Mesodermal cell (in vitro differentiated cells): Measurements from ENCODE around the gene SLC30A10.

Experiments
- H3K27ac ChIP-seq: 2 replicates; pipeline ENCODE4 v1.7.0; 2013; ENCODE audit warnings: mild to moderate bottlenecking, low read depth, low read length, moderate library complexity; ENCODE audit not compliant: severe bottlenecking
- H3K36me3 ChIP-seq: 2 replicates; pipeline ENCODE4 v1.7.1; 2013; ENCODE audit warnings: mild to moderate bottlenecking, low read length, moderate library complexity; ENCODE audit not compliant: control insufficient read depth, insufficient read depth
- H3K4me1 ChIP-seq: one replicate; pipeline ENCODE4 v1.7.1; 2013; ENCODE audit warnings: mild to moderate bottlenecking, low read length; ENCODE audit not compliant: insufficient read depth, control insufficient read depth, poor library complexity, severe bottlenecking
- H3K4me3 ChIP-seq: 2 replicates; pipeline ENCODE4 v1.7.0; 2013; ENCODE audit warnings: low read length, control low read depth, mild to moderate bottlenecking; ENCODE audit not compliant: insufficient read depth, poor library complexity, severe bottlenecking; ENCODE audit errors: extremely low read depth
- H3K9me3 ChIP-seq: 2 replicates; pipeline ENCODE4 v1.7.1; 2013; ENCODE audit warnings: mild to moderate bottlenecking, low read length, moderate library complexity; ENCODE audit not compliant: control insufficient read depth
- WGBS, 2 experiments: methylation state at CpG; one replicate each; pipeline ENCODE4 v1.1.5; 2013; ENCODE audit warnings: missing lambda C conversion rate in 2 of 2; ENCODE audit not compliant: insufficient coverage in 2 of 2; 5-methylcytosine and 5-hydroxymethylcytosine counted together

SLC30A10 gene

DNA sequence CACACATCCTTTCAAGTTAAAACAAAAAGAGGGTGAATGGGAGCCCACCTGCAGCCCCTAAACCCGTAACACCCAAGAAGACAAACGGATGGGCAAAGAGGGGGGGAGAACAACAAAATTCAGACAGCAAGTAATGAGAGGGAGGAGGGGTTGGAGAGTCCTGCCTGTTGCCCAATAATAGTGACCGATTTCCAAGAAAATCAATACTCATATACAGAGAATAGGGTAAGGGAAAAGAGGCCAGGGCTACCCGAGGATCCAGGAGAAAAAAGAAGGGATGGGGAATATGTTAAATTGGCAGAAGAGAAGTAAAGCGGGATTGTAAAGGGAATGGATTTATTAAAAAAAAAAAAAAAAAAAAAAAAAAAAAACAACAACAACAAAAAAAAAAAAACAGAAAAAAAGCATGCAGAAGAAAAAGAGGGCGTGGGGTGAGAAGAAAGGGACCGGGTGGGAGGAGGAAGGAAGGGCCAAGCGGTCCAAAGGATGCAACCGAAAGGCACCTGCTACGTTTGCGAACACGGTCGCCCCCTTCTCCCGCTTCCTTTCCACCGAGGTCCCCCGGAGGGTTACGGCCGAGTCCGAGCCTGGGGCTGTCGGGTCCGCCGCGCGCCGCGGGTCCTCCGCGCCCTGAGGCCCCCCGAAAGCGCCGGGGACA is 930 bp downstream of the SLC30A10 start:
- peaks cover 4% of the 10 kb centered on the region for H3K4me1 ChIP-seq
- no peaks in the 10 kb centered on the region for H3K9me3 ChIP-seq
- WGBS, 2 experiments = 1 to 3% methylated on average over 21 to 23 of the region's 31 CpGs
- H3K4me3 ChIP-seq = peak overlapping the region; percentile 31
- no peaks in the 10 kb centered on the region for H3K36me3 ChIP-seq
- H3K27ac ChIP-seq = no peak overlapping the region

DNA sequence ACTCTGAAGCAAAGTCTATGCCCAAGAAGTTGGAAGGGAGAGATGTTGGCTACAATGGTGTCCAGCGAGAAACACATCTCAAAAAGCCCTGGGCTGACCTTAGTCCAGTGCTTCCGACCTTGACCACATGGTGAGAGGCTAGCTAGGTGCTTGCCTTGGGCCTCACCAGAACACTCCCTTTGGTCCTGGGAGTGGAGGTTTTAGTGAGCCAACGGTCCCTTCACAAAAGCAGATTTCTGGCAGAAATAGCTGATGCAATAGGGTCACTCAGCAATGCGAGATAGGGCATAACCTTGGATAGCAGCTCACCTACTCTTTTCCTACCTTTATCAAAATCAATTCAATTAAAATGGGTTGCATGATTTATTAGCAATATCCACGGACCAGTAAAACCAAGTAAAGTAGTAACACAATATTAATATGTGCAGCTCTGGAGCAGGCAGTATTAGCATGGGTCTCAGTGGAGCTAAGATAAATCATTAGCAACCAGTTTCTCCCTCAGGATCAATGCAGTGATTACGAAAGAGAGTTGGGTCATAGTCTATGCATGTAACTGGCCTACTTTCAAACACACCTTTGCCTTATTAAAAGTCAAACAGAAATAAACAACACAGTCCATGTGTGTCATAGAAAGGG is 1.9 kb downstream of the SLC30A10 start:
- Histone ChIP-seq H3K27ac (no peak overlapping the region), H3K4me1 (peaks cover 4% of the 10 kb centered on the region), H3K4me3 (no peak overlapping the region), H3K36me3 (no peaks in the 10 kb centered on the region), H3K9me3 (no peaks in the 10 kb centered on the region)
- WGBS, 2 experiments = 81 to 82% methylated on average over 3 to 4 of the region's 6 CpGs

DNA sequence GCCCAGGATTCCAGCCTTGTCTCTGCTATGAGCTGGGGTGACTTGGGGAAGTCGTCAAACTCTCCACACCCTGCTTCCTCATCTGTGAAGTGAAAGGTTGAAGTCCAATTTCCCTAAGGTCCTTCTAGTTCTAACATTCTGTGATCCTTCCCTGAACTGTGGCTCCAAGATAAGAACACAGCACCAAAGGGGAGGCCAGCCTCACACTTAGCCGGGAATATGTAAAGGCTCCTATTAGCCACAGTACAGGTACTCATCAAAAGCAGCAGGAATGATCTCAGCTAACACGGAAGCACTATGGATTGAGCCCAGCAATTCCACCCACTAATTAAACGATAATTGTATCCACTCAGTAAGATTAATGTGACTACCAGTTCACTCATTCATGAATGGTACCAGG is 4.0 kb downstream of the SLC30A10 start:
- Histone ChIP-seq H3K36me3 (no peaks in the 10 kb centered on the region), H3K4me3 (no peak overlapping the region), H3K27ac (no peak overlapping the region), H3K4me1 (peaks cover 4% of the 10 kb centered on the region), H3K9me3 (no peaks in the 10 kb centered on the region)
- 85% methylated on average over 2 to 4 of the region's 4 CpGs for whole genome bisulfite sequencing, 2 experiments

DNA sequence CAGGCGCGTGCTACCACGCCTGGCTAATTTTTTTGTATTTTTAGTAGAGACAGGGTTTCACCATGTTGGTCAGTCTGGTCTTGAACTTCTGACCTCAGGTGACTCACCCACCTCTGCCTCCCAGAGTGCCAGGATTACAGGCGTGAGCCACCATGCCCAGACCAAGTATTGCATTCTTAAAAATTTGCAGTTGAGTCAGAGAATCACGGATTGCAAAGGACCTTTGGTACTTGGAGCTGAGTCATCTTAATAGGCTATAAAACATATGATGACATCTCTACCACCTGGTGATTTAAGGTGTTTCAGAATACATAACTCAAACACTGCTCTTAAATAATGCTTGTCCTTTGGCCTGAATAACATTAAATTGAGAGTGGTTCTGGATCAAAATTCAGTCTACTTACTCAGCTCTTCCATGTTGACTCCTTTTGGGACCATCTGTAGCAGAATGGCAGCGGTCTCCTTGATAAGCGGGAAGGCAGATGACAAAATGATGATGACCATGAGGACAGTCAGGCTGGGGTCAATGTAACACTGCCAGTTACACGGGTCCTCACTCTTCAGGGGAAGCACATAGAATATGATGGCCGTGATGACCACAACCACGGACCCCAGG is 10.4 kb downstream of the SLC30A10 start:
- no peak overlapping the region for H3K27ac ChIP-seq
- H3K4me3 ChIP-seq = no peak overlapping the region
- H3K4me1 ChIP-seq = no peaks in the 10 kb centered on the region
- no peaks in the 10 kb centered on the region for H3K9me3 ChIP-seq
- 87 to 95% methylated on average over 6 of the region's 10 CpGs for WGBS, 2 experiments
- no peaks in the 10 kb centered on the region for H3K36me3 ChIP-seq

- H3K4me1 ChIP-seq = no peaks in the 10 kb centered on the region
- H3K9me3 ChIP-seq = no peaks in the 10 kb centered on the region
- H3K36me3 ChIP-seq = no peaks in the 10 kb centered on the region
- no peak overlapping the region for H3K4me3 ChIP-seq
- 100% methylated on average over 1 of the region's 1 CpG; no CpG with 5 or more reads in 1 of the 2 experiments for WGBS, 2 experiments
- no peak overlapping the region for H3K27ac ChIP-seq
These were observed 11.1 kb downstream of the SLC30A10 start for GRCh38 chr1:219917281-219917680.

DNA sequence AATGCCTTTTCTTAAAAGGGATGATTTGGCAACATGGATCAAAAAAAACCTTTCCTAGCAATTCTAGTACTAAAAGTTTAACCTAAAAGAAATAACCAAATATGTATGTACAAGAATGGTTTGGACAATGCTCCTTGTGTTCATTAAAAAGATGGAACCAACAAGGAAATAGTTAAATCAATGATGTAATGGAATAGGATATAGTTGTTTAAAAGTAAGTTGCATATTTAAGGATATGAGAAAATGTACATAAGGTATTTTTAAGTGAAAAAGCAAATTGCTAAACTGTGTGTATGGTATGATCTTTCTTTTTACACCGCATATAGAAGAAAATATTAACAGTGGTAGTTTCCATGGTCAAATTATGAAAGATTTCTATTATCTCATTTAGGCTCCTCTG is 12.1 kb downstream of the SLC30A10 start:
- H3K4me3 ChIP-seq = no peak overlapping the region
- H3K27ac ChIP-seq = no peak overlapping the region
- H3K4me1 ChIP-seq = no peaks in the 10 kb centered on the region
- WGBS, 2 experiments = no CpG with 5 or more reads among the region's 1 CpG
- H3K9me3 ChIP-seq = no peaks in the 10 kb centered on the region
- no peaks in the 10 kb centered on the region for H3K36me3 ChIP-seq

DNA sequence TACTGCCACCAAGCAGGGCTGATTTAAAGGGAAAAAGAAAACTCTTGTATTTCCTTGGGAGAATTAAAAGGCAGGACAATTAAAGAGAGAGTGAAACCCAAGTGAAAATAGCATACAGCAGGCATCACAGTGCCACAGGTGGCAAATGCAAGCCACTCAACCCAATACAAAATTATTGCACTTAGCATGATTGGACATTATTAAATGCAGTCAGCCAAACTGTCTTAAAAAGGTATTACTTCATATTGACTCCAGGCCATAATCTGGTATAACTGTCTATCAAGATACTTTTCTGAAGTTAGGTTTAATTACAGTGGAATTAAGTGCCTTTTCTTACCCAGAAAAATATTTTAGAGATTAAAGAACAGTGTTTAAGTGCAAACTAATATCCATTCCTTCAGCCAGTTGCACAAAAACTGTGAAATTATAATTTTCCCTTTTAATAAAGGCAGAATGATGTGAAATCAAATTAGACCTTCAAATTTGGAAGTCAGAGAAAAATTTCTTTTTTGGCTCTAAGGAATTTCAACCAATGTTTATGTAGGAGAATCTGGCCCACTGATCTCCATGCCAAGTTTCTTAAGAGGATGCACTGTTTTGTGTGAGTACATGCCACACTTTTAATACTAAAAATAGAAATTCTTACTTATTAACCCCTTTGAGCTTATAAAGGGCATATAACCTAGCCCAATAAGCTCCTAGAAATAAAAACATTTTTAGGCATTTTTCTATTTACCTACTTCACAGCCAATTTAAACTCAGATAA is 15.2 kb downstream of the SLC30A10 start:
- no peaks in the 10 kb centered on the region for H3K4me1 ChIP-seq
- H3K4me3 ChIP-seq = no peak overlapping the region
- H3K9me3 ChIP-seq = no peaks in the 10 kb centered on the region
- no peak overlapping the region for H3K27ac ChIP-seq
- no peaks in the 10 kb centered on the region for H3K36me3 ChIP-seq

DNA sequence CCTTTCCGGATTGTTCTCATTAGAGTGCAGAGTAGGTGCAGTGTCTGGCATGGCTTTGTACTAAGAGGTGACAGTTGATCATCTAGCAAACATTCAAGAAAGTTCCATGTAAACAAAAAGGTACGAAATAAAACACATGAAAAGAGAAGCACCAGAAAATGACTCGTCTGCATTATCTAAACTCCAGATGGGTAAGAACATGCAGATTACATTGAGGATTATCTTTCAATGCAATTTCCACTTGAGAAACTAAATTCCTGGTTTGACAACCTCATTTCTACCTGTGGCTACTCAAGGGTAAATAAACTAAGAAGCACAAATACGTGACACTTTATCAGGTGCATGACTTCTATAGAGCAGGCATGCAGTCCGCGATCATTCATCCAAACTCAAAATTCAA is 17.6 kb downstream of the SLC30A10 start:
- Histone ChIP-seq H3K36me3 (no peaks in the 10 kb centered on the region), H3K4me1 (no peaks in the 10 kb centered on the region), H3K4me3 (no peak overlapping the region), H3K27ac (no peak overlapping the region), H3K9me3 (no peaks in the 10 kb centered on the region)
- 88 to 94% methylated on average over 1 to 2 of the region's 6 CpGs for WGBS, 2 experiments

DNA sequence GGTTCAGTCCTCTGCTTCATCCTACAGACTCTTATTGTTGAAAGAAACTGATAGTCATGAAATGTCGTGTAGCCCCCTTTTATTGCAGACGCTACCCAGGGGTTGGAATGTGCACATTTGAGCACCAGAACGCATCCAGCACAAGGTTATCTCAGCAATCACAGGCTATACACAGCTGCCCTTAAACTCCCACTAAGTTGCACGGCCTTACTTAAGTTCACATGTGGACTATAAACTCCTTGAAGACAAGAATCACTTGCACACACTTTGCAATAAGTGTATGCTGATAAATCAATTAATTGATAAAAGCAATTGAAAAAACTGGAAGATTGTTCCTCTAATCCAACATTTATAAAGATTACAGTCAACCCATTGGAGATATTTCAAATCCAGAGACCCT is 18.9 kb downstream of the SLC30A10 start:
- Histone ChIP-seq H3K27ac (no peak overlapping the region), H3K9me3 (no peaks in the 10 kb centered on the region), H3K4me1 (no peaks in the 10 kb centered on the region), H3K36me3 (no peaks in the 10 kb centered on the region), H3K4me3 (no peak overlapping the region)
- 81 to 91% methylated on average over 3 of the region's 4 CpGs for WGBS, 2 experiments

- Histone ChIP-seq H3K27ac (no peak overlapping the region), H3K9me3 (no peaks in the 10 kb centered on the region), H3K4me3 (no peak overlapping the region), H3K36me3 (no peaks in the 10 kb centered on the region), H3K4me1 (no peaks in the 10 kb centered on the region)
- 89 to 91% methylated on average over 1 to 3 of the region's 3 CpGs for WGBS, 2 experiments
These were observed 20.2 kb downstream of the SLC30A10 start for GRCh38 chr1:219908170-219908569.

GRCh38 chr1:219907772-219908070 is 20.6 kb downstream of the SLC30A10 start:
- no peaks in the 10 kb centered on the region for H3K4me1 ChIP-seq
- no peaks in the 10 kb centered on the region for H3K9me3 ChIP-seq
- H3K36me3 ChIP-seq = no peaks in the 10 kb centered on the region
- no peak overlapping the region for H3K4me3 ChIP-seq
- WGBS, 2 experiments = 73 to 100% methylated on average over 1 of the region's 1 CpG
- H3K27ac ChIP-seq = no peak overlapping the region
